Endothelial cell of umbilical vein (primary cell): ENCODE measurements around the gene WNT11. TPM values are rescaled to one million over a fixed set of nuclear protein-coding genes. Genes with fewer than 3 reads are reported as not detected.

Experiments
- BruUV-seq: library from RNA; stranded (reverse); fragments of 400-500 nt; replicated peaks from 2 replicates; lab custom pipeline; 2021; lab: Mats Ljungman, UMichigan
- CTCF ChIA-PET: fragments of 300-600, 350-600 bp; sonication (Branson Sonifier 250); formaldehyde crosslinking; loops from one replicate; lab custom pipeline; 2021; ENCODE audit warnings: antibody characterized with exemption, inconsistent platforms; lab: Charles Lee
- POLR2A ChIA-PET: fragments of 300-600, 350-600 bp; sonication (Branson Sonifier 250); formaldehyde crosslinking; loops from one replicate; lab custom pipeline; 2021; ENCODE audit warnings: antibody characterized with exemption, inconsistent platforms; lab: Charles Lee
- DNase-seq: peaks from one replicate; pipeline ENCODE4 v3.0.0-alpha.2; 2011; ENCODE audit warnings: low read depth, low spot score
- FAIRE-seq: peaks from 2 replicates; lab custom pipeline; 2011; peaks lifted over from hg19 to GRCh38; lab: Jason Lieb, UNC
- H2AFZ ChIP-seq: 2 replicates; pipeline ENCODE4 v1.6.0; 2012; ENCODE audit warnings: low read depth, low read length, control low read depth, inconsistent platforms
- H3K27ac ChIP-seq: 2 replicates; pipeline ENCODE4 v1.5.1; 2011; ENCODE audit warnings: low read depth, mild to moderate bottlenecking, control low read depth, low read length, moderate library complexity; ENCODE audit not compliant: insufficient read depth
- H3K27me3 ChIP-seq, 2 experiments: 2 replicates each; pipeline versions ENCODE4 v1.6.0 to v1.6.1; 2011; ENCODE audit warnings: low read length in 2 of 2, mixed read lengths in 1 of 2; ENCODE audit not compliant: control insufficient read depth in 2 of 2, insufficient read depth in 2 of 2
- H3K36me3 ChIP-seq, 2 experiments: 2 replicates in 1 of 2; 3 replicates in 1 of 2; pipeline ENCODE4 v1.5.1; 2011; ENCODE audit warnings: low read length in 2 of 2, mild to moderate bottlenecking in 1 of 2, moderate library complexity in 1 of 2; ENCODE audit not compliant: control insufficient read depth in 2 of 2, insufficient read depth in 2 of 2; ENCODE audit errors: extremely low read depth in 1 of 2
- H3K4me1 ChIP-seq: 3 replicates; pipeline ENCODE4 v1.5.1; 2011; ENCODE audit warnings: mild to moderate bottlenecking, low read length; ENCODE audit not compliant: control insufficient read depth, insufficient read depth; ENCODE audit errors: extremely low read depth
- H3K4me2 ChIP-seq: 2 replicates; pipeline ENCODE4 v1.6.1; 2011; ENCODE audit warnings: low read length, control low read depth, mixed read lengths; ENCODE audit not compliant: insufficient read depth
- H3K4me3 ChIP-seq, 3 experiments: fragments of 200-600 bp in 1 of 3; sonication (generic), shearing (Covaris generic) in 1 of 3; replicated peaks in 1 of 3; 2 replicates each; pipeline ENCODE4 v1.5.1; 2011 to 2016; ENCODE audit warnings: control low read depth in 3 of 3, low read length in 3 of 3, mild to moderate bottlenecking in 2 of 3, inconsistent platforms in 1 of 3, low read depth in 1 of 3, moderate library complexity in 1 of 3; ENCODE audit not compliant: insufficient read depth in 1 of 3
- H3K79me2 ChIP-seq: 2 replicates; pipeline ENCODE4 v1.6.0; 2012; ENCODE audit warnings: low read length, inconsistent platforms; ENCODE audit not compliant: control insufficient read depth, insufficient read depth
- H3K9ac ChIP-seq: replicated peaks from 2 replicates; pipeline ENCODE3; 2011; ENCODE audit warnings: low read length, control low read depth; ENCODE audit not compliant: insufficient read depth; ENCODE audit errors: extremely low read depth
- H3K9me1 ChIP-seq: replicated peaks from 3 replicates; pipeline ENCODE4 v1.6.0; 2011; ENCODE audit warnings: mild to moderate bottlenecking, low read length; ENCODE audit not compliant: control insufficient read depth, insufficient read depth; ENCODE audit errors: extremely low read depth
- H3K9me3 ChIP-seq: replicated peaks from 2 replicates; pipeline ENCODE4 v1.5.1; 2012; ENCODE audit warnings: low read length, inconsistent platforms; ENCODE audit not compliant: control insufficient read depth, insufficient read depth
- H4K20me1 ChIP-seq: replicated peaks from 2 replicates; pipeline ENCODE3; 2011; ENCODE audit warnings: mild to moderate bottlenecking, low read length; ENCODE audit not compliant: control insufficient read depth, insufficient read depth; ENCODE audit errors: extremely low read depth
- EZH2 ChIP-seq: IDR thresholded peaks from 2 replicates; pipeline ENCODE4 v1.6.1; 2012; ENCODE audit warnings: borderline replicate concordance, low read depth, mild to moderate bottlenecking, moderate library complexity, low read length, inconsistent platforms; ENCODE audit not compliant: severe bottlenecking
- FOS ChIP-seq: IDR thresholded peaks from 2 replicates; pipeline ENCODE4 v1.6.1; 2011; ENCODE audit warnings: mild to moderate bottlenecking, low read length, moderate library complexity, borderline replicate concordance; ENCODE audit not compliant: insufficient read depth
- GATA2 ChIP-seq: IDR thresholded peaks from 2 replicates; pipeline ENCODE4 v1.7.0; 2011; ENCODE audit warnings: low read depth, mild to moderate bottlenecking, moderate library complexity, mixed read lengths, low read length; ENCODE audit not compliant: insufficient read length, insufficient read depth
- JUN ChIP-seq: IDR thresholded peaks from 2 replicates; pipeline ENCODE4 v1.6.1; 2011; ENCODE audit warnings: borderline replicate concordance, low read depth; ENCODE audit not compliant: insufficient read length, insufficient read depth
- MYC ChIP-seq: IDR thresholded peaks from one replicate; pipeline ENCODE4 v1.6.1; 2011; ENCODE audit warnings: mild to moderate bottlenecking, low read depth, low read length
- POLR2A ChIP-seq: IDR thresholded peaks from 2 replicates; pipeline ENCODE4 v1.6.1; 2012; ENCODE audit warnings: low read depth, mild to moderate bottlenecking, control low read depth, low read length
- POLR2AphosphoS5 ChIP-seq: IDR thresholded peaks from 2 replicates; pipeline ENCODE4 v1.6.1; 2012; ENCODE audit warnings: low read depth, mild to moderate bottlenecking, control low read depth, low read length, moderate library complexity; ENCODE audit not compliant: insufficient read depth
- dilution Hi-C: fragments of 300-500 bp; cut with MboI; formaldehyde crosslinking; loops from one replicate; pipeline ENCODE4 v1.15.0; 2019; ENCODE audit warnings: low sequenced_read_pairs; ENCODE audit not compliant: extremely low pct_ligation_motif_present
- intact Hi-C: fragments of 100-400 bp; cut with micrococcal nuclease; formaldehyde crosslinking; loops from one replicate; pipeline ENCODE4 v1.10.0; 2022
- polyA plus RNA-seq, 4 experiments: library from polyadenylated mRNA; depleted of rRNA in 3 of 4; stranded (reverse) in 3 of 4; unstranded in 1 of 4; fragments of >200 nt; gene quantifications; 2 replicates each; pipeline versions ENCODE4 v1.2.1 to v1.2.3, GENCODE V29; 2011 to 2012; ENCODE audit warnings: missing spikeins in 1 of 4
- total RNA-seq: library from RNA; stranded (reverse); gene quantifications from 2 replicates; pipeline ENCODE4 v1.2.3, GENCODE V29; 2021
- TF ChIP-seq, protein P1 (sequence below), 2 donors: IDR thresholded peaks; 1 replicate in 1 of 2; 2 replicates in 1 of 2; pipeline ENCODE4 v1.5.1; 2011; ENCODE audit warnings: low read length in 2 of 2, mild to moderate bottlenecking in 2 of 2, moderate library complexity in 2 of 2, control low read depth in 1 of 2, inconsistent platforms in 1 of 2, low read depth in 1 of 2; ENCODE audit not compliant: insufficient read depth in 1 of 2; ENCODE audit errors: extremely low read depth in 1 of 2
- TF ChIP-seq, protein P2 (sequence below): IDR thresholded peaks from 2 replicates; pipeline ENCODE4 v1.6.1; 2011; ENCODE audit not compliant: insufficient read depth, insufficient read length

The WNT11 gene
- total and polyA plus RNA-seq, 2 donors (not counting 3 experiments of a cell fraction or from before 2014, with no cell fraction given) = not detected

DNA sequence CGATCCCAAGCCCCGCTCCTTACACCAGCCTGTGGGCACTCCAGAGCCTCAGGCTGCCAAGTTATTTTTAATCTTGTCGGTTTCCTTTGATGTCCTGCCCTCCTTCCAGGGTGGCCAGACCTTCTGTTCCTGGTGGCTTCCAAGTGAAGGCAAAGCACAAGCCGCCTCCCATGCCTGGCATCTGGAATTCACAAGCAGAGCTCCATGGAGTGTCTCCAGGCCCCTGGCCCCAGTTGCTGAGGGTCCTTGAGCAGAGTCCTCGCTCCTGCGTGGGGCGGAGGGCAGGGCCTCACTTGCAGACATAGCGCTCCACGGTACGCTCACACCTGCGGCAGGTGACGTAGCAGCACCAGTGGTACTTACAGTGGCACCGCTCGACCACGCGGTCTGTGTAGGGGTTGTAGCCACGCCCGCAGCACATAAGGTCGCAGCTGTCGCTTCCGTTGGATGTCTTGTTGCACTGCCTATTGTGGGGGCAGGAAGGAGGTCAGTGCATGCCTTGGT is 19.5 kb downstream of the WNT11 start:
- no peak for FAIRE-seq

More for the DNA sequence above, 19.5 kb downstream of the WNT11 start:
- H3K27ac ChIP-seq = no peak overlapping the region
- no peaks in the 10 kb centered on the region for H3K4me1 ChIP-seq
- no peaks in the 10 kb centered on the region for H3K27me3 ChIP-seq
- no peaks in the 10 kb centered on the region for H3K9me1 ChIP-seq
- ChIA-PET POLR2A (no interaction called here), CTCF (interaction anchor here (1.0 to 1.7 kb wide), 7 partner anchors 8 to 463 kb away, joined by 3 to 7 read pairs (median 5); no protein-coding TSS in a partner anchor)
- H4K20me1 ChIP-seq = no peaks in the 10 kb centered on the region
- no TSS peak for BruUV-seq
- H3K4me2 ChIP-seq = no peak overlapping the region
- H3K36me3 ChIP-seq = no peaks in the 10 kb centered on the region
- intact Hi-C loops (no loop called here), dilution Hi-C loops (no loop called here)
- TF ChIP-seq, protein P1, sequence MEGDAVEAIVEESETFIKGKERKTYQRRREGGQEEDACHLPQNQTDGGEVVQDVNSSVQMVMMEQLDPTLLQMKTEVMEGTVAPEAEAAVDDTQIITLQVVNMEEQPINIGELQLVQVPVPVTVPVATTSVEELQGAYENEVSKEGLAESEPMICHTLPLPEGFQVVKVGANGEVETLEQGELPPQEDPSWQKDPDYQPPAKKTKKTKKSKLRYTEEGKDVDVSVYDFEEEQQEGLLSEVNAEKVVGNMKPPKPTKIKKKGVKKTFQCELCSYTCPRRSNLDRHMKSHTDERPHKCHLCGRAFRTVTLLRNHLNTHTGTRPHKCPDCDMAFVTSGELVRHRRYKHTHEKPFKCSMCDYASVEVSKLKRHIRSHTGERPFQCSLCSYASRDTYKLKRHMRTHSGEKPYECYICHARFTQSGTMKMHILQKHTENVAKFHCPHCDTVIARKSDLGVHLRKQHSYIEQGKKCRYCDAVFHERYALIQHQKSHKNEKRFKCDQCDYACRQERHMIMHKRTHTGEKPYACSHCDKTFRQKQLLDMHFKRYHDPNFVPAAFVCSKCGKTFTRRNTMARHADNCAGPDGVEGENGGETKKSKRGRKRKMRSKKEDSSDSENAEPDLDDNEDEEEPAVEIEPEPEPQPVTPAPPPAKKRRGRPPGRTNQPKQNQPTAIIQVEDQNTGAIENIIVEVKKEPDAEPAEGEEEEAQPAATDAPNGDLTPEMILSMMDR (IDR thresholded peaks at IDR 0.05; ENCODE audit: extremely low read depth in 1 of 2, insufficient read depth in 1 of 2, low read depth in 1 of 2, low read length in 2 of 2) = no peak
- TF ChIP-seq, protein P2, sequence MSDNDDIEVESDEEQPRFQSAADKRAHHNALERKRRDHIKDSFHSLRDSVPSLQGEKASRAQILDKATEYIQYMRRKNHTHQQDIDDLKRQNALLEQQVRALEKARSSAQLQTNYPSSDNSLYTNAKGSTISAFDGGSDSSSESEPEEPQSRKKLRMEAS = no peak
- TF ChIP-seq POLR2A (no peak), MYC (no peak), EZH2 (no peak), POLR2AphosphoS5 (no peak), FOS (no peak), JUN (no peak), GATA2 (no peak)
- H3K79me2 ChIP-seq = no peaks in the 10 kb centered on the region
- H3K9me3 ChIP-seq = no peaks in the 10 kb centered on the region
- H2AFZ ChIP-seq = no peak overlapping the region
- no peak overlapping the region for H3K4me3 ChIP-seq
- H3K9ac ChIP-seq = no peak overlapping the region
- no peak for DNase-seq
